Skeletal muscle tissue (tissue), 4 donors: ENCODE measurements around the gene STX2. TPM values are rescaled to one million over a fixed set of nuclear protein-coding genes. Genes with fewer than 3 reads are reported as not detected.

Experiments
- H3K27ac ChIP-seq: one replicate; pipeline ENCODE4 v1.7.0; 2013; ENCODE audit warnings: mild to moderate bottlenecking, low read depth, low read length, inconsistent platforms
- H3K27me3 ChIP-seq, 3 donors: one replicate each; pipeline ENCODE4 v1.7.0; 2013; ENCODE audit warnings: low read length in 3 of 3; ENCODE audit not compliant: control insufficient read depth in 3 of 3, insufficient read depth in 3 of 3
- H3K36me3 ChIP-seq, 3 donors: one replicate each; pipeline ENCODE4 v1.7.0; 2013; ENCODE audit warnings: low read length in 3 of 3; ENCODE audit not compliant: control insufficient read depth in 3 of 3, insufficient read depth in 3 of 3
- H3K4me1 ChIP-seq, 3 donors: one replicate each; pipeline ENCODE4 v1.7.0; 2013; ENCODE audit warnings: low read length in 3 of 3, mild to moderate bottlenecking in 3 of 3; ENCODE audit not compliant: control insufficient read depth in 3 of 3, insufficient read depth in 3 of 3
- H3K4me3 ChIP-seq, 3 donors: one replicate each; pipeline ENCODE4 v1.7.0; 2013; ENCODE audit warnings: low read length in 3 of 3
- H3K9ac ChIP-seq, 3 donors: one replicate each; pipeline ENCODE4 v1.7.0; 2013; ENCODE audit warnings: low read length in 3 of 3, mild to moderate bottlenecking in 3 of 3, moderate library complexity in 2 of 3, low read depth in 1 of 3
- H3K9me3 ChIP-seq, 3 donors: one replicate each; pipeline ENCODE4 v1.7.0; 2013; ENCODE audit warnings: low read length in 3 of 3; ENCODE audit not compliant: control insufficient read depth in 3 of 3
- total RNA-seq: library from RNA; depleted of rRNA; stranded (reverse); fragments of >200 nt; gene quantifications from one replicate; pipeline ENCODE4 v1.2.3, GENCODE V29; 2014
- donor health status: Osteomylitis.

STX2 gene
- total RNA-seq, 1 donor from 2014 or later = 13.6 TPM

GRCh38 chr12:130807309-130807708 is 31.7 kb downstream of the STX2 start:
- Histone ChIP-seq H3K4me1 (no peaks in the 10 kb centered on the region), H3K9ac (no peak overlapping the region), H3K27ac (no peak overlapping the region), H3K9me3 (no peaks in the 10 kb centered on the region), H3K4me3 (no peak overlapping the region), H3K27me3 (no peaks in the 10 kb centered on the region), H3K36me3 (peaks cover 20 to 29% (median 28%) of the 10 kb centered on the region in 3 donors)

- no peak overlapping the region for H3K9ac ChIP-seq
- H3K36me3 ChIP-seq = peaks cover 20 to 29% (median 28%) of the 10 kb centered on the region in 3 donors
- H3K9me3 ChIP-seq = no peaks in the 10 kb centered on the region
- H3K4me1 ChIP-seq = no peaks in the 10 kb centered on the region
- H3K27ac ChIP-seq = no peak overlapping the region
- no peaks in the 10 kb centered on the region for H3K27me3 ChIP-seq
- no peak overlapping the region for H3K4me3 ChIP-seq
Measured at GRCh38 chr12:130806574-130806973, 32.5 kb downstream of the STX2 start.

- Histone ChIP-seq H3K4me3 (no peak overlapping the region), H3K9me3 (no peaks in the 10 kb centered on the region), H3K27me3 (no peaks in the 10 kb centered on the region), H3K27ac (no peak overlapping the region), H3K9ac (no peak overlapping the region), H3K4me1 (no peaks in the 10 kb centered on the region), H3K36me3 (peaks cover 25 to 34% (median 28%) of the 10 kb centered on the region in 3 donors)
Measured at GRCh38 chr12:130805635-130806034, 33.4 kb downstream of the STX2 start.

GRCh38 chr12:130804216-130804615 is 34.8 kb downstream of the STX2 start:
- Histone ChIP-seq H3K9ac (no peak overlapping the region), H3K4me3 (no peak overlapping the region), H3K4me1 (no peaks in the 10 kb centered on the region), H3K27me3 (no peaks in the 10 kb centered on the region), H3K9me3 (no peaks in the 10 kb centered on the region), H3K36me3 (peaks cover 26 to 35% (median 28%) of the 10 kb centered on the region in 3 donors), H3K27ac (no peak overlapping the region)

GRCh38 chr12:130803702-130804101 is 35.3 kb downstream of the STX2 start:
- Histone ChIP-seq H3K4me1 (no peaks in the 10 kb centered on the region), H3K4me3 (no peak overlapping the region), H3K36me3 (peaks cover 26 to 35% (median 31%) of the 10 kb centered on the region in 3 donors), H3K9ac (no peak overlapping the region), H3K27ac (no peak overlapping the region), H3K27me3 (no peaks in the 10 kb centered on the region), H3K9me3 (no peaks in the 10 kb centered on the region)

- Histone ChIP-seq H3K4me3 (no peak overlapping the region), H3K9me3 (no peaks in the 10 kb centered on the region), H3K9ac (no peak overlapping the region), H3K27me3 (no peaks in the 10 kb centered on the region), H3K27ac (no peak overlapping the region), H3K36me3 (peaks cover 17 to 31% (median 21%) of the 10 kb centered on the region in 3 donors), H3K4me1 (no peaks in the 10 kb centered on the region)
Measured at GRCh38 chr12:130800312-130800711, 38.7 kb downstream of the STX2 start.

- Histone ChIP-seq H3K4me3 (no peak overlapping the region), H3K9ac (no peak overlapping the region), H3K9me3 (no peaks in the 10 kb centered on the region), H3K4me1 (no peaks in the 10 kb centered on the region), H3K36me3 (peaks cover 8 to 32% (median 24%) of the 10 kb centered on the region in 3 donors), H3K27ac (no peak overlapping the region), H3K27me3 (no peaks in the 10 kb centered on the region)
Measured at GRCh38 chr12:130799051-130799450, 40.0 kb downstream of the STX2 start.

- Histone ChIP-seq H3K9me3 (no peaks in the 10 kb centered on the region), H3K4me3 (no peak overlapping the region), H3K9ac (no peak overlapping the region), H3K36me3 (peaks cover 10 to 35% (median 22%) of the 10 kb centered on the region in 3 donors), H3K4me1 (no peaks in the 10 kb centered on the region), H3K27me3 (no peaks in the 10 kb centered on the region), H3K27ac (no peak overlapping the region)
Measured at GRCh38 chr12:130796985-130797686, 41.9 kb downstream of the STX2 start.

GRCh38 chr12:130795906-130796305 is 43.1 kb downstream of the STX2 start:
- Histone ChIP-seq H3K4me1 (no peaks in the 10 kb centered on the region), H3K27me3 (no peaks in the 10 kb centered on the region), H3K4me3 (no peak overlapping the region), H3K27ac (no peak overlapping the region), H3K9ac (no peak overlapping the region), H3K9me3 (no peaks in the 10 kb centered on the region), H3K36me3 (peaks cover 12 to 33% (median 22%) of the 10 kb centered on the region in 3 donors)

GRCh38 chr12:130793554-130793849 is 45.5 kb downstream of the STX2 start:
- Histone ChIP-seq H3K27me3 (no peaks in the 10 kb centered on the region), H3K36me3 (peaks cover 9 to 26% (median 25%) of the 10 kb centered on the region in 3 donors), H3K9me3 (no peaks in the 10 kb centered on the region), H3K9ac (no peak overlapping the region), H3K4me1 (no peaks in the 10 kb centered on the region), H3K27ac (no peak overlapping the region), H3K4me3 (no peak overlapping the region)
